ENCODE data around the gene OR9G4. TPM values are rescaled to one million over a fixed set of nuclear protein-coding genes. Genes with fewer than 3 reads are reported as not detected.

OR9G4 gene
- not detected for total RNA-seq

- Mint-ChIP-seq H3K27me3 (no peaks in the 10 kb centered on the region), H3K9me3 (peaks cover 5% of the 10 kb centered on the region), H3K36me3 (ENCODE audit: low read depth) (no peaks in the 10 kb centered on the region), H3K4me3 (no peak within 1 kb of the TSS), H3K27ac (no peak within 1 kb of the TSS), H3K4me1 (no peaks in the 10 kb centered on the region)
- ChIA-PET CTCF (no interaction called here), POLR2A (no interaction called here)
- no peak for DNase-seq
These were observed at the start of gene OR9G4 for GRCh38 chr11:56748597-56748996. Gene OR9G4, minus strand, starts transcription at chr11:56748697. Its CDS starts 4,931 bp downstream, at chr11:56743766.

GRCh38 chr11:56783448-56784041 lies 35.0 kb upstream of the OR9G4 start:
- no peaks in the 10 kb centered on the region for H3K27me3 Mint-ChIP-seq
- no peaks in the 10 kb centered on the region for H3K9me3 Mint-ChIP-seq
- no peak overlapping the region for H3K27ac Mint-ChIP-seq
- H3K36me3 Mint-ChIP-seq (ENCODE audit: low read depth), result no peaks in the 10 kb centered on the region
- DNase-seq, result no peak
- no peak overlapping the region for H3K4me3 Mint-ChIP-seq
- no peaks in the 10 kb centered on the region for H3K4me1 Mint-ChIP-seq
- CTCF ChIA-PET, result interaction anchor here (0.9 kb wide), 1 partner anchor 11 kb away, joined by 6 read pairs; no protein-coding TSS in a partner anchor
- POLR2A ChIA-PET, result no interaction called here

GRCh38 chr11:56782167-56782847 lies 33.8 kb upstream of the OR9G4 start:
- Mint-ChIP-seq H3K4me3 (no peak overlapping the region), H3K27me3 (no peaks in the 10 kb centered on the region), H3K36me3 (ENCODE audit: low read depth) (no peaks in the 10 kb centered on the region), H3K9me3 (no peaks in the 10 kb centered on the region), H3K27ac (no peak overlapping the region), H3K4me1 (no peaks in the 10 kb centered on the region)
- POLR2A ChIA-PET, result no interaction called here
- CTCF ChIA-PET, result interaction anchor here (0.9 kb wide), 1 partner anchor 10 kb away, joined by 6 read pairs; no protein-coding TSS in a partner anchor
- DNase-seq, result no peak

- ChIA-PET CTCF (no interaction called here), POLR2A (no interaction called here)
- no peak for DNase-seq
- Mint-ChIP-seq H3K4me3 (no peak overlapping the region), H3K27ac (no peak overlapping the region), H3K27me3 (no peaks in the 10 kb centered on the region), H3K36me3 (ENCODE audit: low read depth) (no peaks in the 10 kb centered on the region), H3K4me1 (no peaks in the 10 kb centered on the region), H3K9me3 (no peaks in the 10 kb centered on the region)
These were observed 28.3 kb upstream of the OR9G4 start for GRCh38 chr11:56776809-56777208.

GRCh38 chr11:56764976-56765375 lies 16.5 kb upstream of the OR9G4 start:
- Mint-ChIP-seq H3K27ac (no peak overlapping the region), H3K9me3 (peaks cover 3% of the 10 kb centered on the region), H3K4me3 (no peak overlapping the region), H3K27me3 (no peaks in the 10 kb centered on the region), H3K4me1 (no peaks in the 10 kb centered on the region), H3K36me3 (ENCODE audit: low read depth) (no peaks in the 10 kb centered on the region)
- DNase-seq, result no peak
- ChIA-PET POLR2A (no interaction called here), CTCF (no interaction called here)

- H3K4me3 Mint-ChIP-seq, result no peak overlapping the region
- ChIA-PET CTCF (no interaction called here), POLR2A (no interaction called here)
- no peaks in the 10 kb centered on the region for H3K4me1 Mint-ChIP-seq
- H3K9me3 Mint-ChIP-seq, result peaks cover 5% of the 10 kb centered on the region
- no peaks in the 10 kb centered on the region for H3K36me3 Mint-ChIP-seq (ENCODE audit: low read depth)
- no peak for DNase-seq
- no peak overlapping the region for H3K27ac Mint-ChIP-seq
- no peaks in the 10 kb centered on the region for H3K27me3 Mint-ChIP-seq
These were observed 3.0 kb upstream of the OR9G4 start for GRCh38 chr11:56751480-56751879.

- H3K27me3 Mint-ChIP-seq, result no peaks in the 10 kb centered on the region
- POLR2A ChIA-PET, result no interaction called here
- peaks cover 5% of the 10 kb centered on the region for H3K9me3 Mint-ChIP-seq
- no peaks in the 10 kb centered on the region for H3K36me3 Mint-ChIP-seq (ENCODE audit: low read depth)
- no peak for DNase-seq
- CTCF ChIA-PET, result no interaction called here
- H3K4me1 Mint-ChIP-seq, result no peaks in the 10 kb centered on the region
- H3K27ac Mint-ChIP-seq, result no peak overlapping the region
- H3K4me3 Mint-ChIP-seq, result no peak overlapping the region
These were observed 1.7 kb upstream of the OR9G4 start for GRCh38 chr11:56750190-56750589.

GRCh38 chr11:56740886-56741285 lies 7.6 kb downstream of the OR9G4 start:
- Mint-ChIP-seq H3K27ac (no peak overlapping the region), H3K4me3 (no peak overlapping the region), H3K4me1 (no peaks in the 10 kb centered on the region), H3K27me3 (no peaks in the 10 kb centered on the region), H3K36me3 (ENCODE audit: low read depth) (no peaks in the 10 kb centered on the region), H3K9me3 (peaks cover 6% of the 10 kb centered on the region)
- ChIA-PET POLR2A (no interaction called here), CTCF (no interaction called here)
- DNase-seq, result no peak

GRCh38 chr11:56740107-56740506 lies 8.4 kb downstream of the OR9G4 start:
- no peak overlapping the region for H3K27ac Mint-ChIP-seq
- POLR2A ChIA-PET, result no interaction called here
- no peak for DNase-seq
- H3K9me3 Mint-ChIP-seq, result peaks cover 6% of the 10 kb centered on the region
- H3K27me3 Mint-ChIP-seq, result no peaks in the 10 kb centered on the region
- CTCF ChIA-PET, result no interaction called here
- no peaks in the 10 kb centered on the region for H3K36me3 Mint-ChIP-seq (ENCODE audit: low read depth)
- no peak overlapping the region for H3K4me3 Mint-ChIP-seq
- no peaks in the 10 kb centered on the region for H3K4me1 Mint-ChIP-seq

GRCh38 chr11:56720513-56720912 lies 28.0 kb downstream of the OR9G4 start:
- no peak overlapping the region for H3K4me3 Mint-ChIP-seq
- H3K27me3 Mint-ChIP-seq, result no peaks in the 10 kb centered on the region
- ChIA-PET CTCF (no interaction called here), POLR2A (no interaction called here)
- H3K36me3 Mint-ChIP-seq (ENCODE audit: low read depth), result no peaks in the 10 kb centered on the region
- H3K27ac Mint-ChIP-seq, result no peak overlapping the region
- H3K9me3 Mint-ChIP-seq, result peaks cover 6% of the 10 kb centered on the region
- DNase-seq, result no peak
- H3K4me1 Mint-ChIP-seq, result no peaks in the 10 kb centered on the region

- H3K4me1 Mint-ChIP-seq, result no peaks in the 10 kb centered on the region
- ChIA-PET CTCF (no interaction called here), POLR2A (no interaction called here)
- no peaks in the 10 kb centered on the region for H3K36me3 Mint-ChIP-seq (ENCODE audit: low read depth)
- no peak overlapping the region for H3K4me3 Mint-ChIP-seq
- H3K27me3 Mint-ChIP-seq, result no peaks in the 10 kb centered on the region
- no peak overlapping the region for H3K27ac Mint-ChIP-seq
- DNase-seq, result no peak
- H3K9me3 Mint-ChIP-seq, result peaks cover 19% of the 10 kb centered on the region
These were observed 32.1 kb downstream of the OR9G4 start for GRCh38 chr11:56716379-56716854.

- no peaks in the 10 kb centered on the region for H3K4me1 Mint-ChIP-seq
- H3K4me3 Mint-ChIP-seq, result no peak overlapping the region
- ChIA-PET CTCF (no interaction called here), POLR2A (no interaction called here)
- no peaks in the 10 kb centered on the region for H3K36me3 Mint-ChIP-seq (ENCODE audit: low read depth)
- H3K27ac Mint-ChIP-seq, result no peak overlapping the region
- H3K9me3 Mint-ChIP-seq, result peaks cover 23% of the 10 kb centered on the region
- DNase-seq, result no peak
- no peaks in the 10 kb centered on the region for H3K27me3 Mint-ChIP-seq
These were observed 34.3 kb downstream of the OR9G4 start for GRCh38 chr11:56714206-56714605.

- no peaks in the 10 kb centered on the region for H3K4me1 Mint-ChIP-seq
- no peak for DNase-seq
- H3K36me3 Mint-ChIP-seq (ENCODE audit: low read depth), result no peaks in the 10 kb centered on the region
- ChIA-PET POLR2A (no interaction called here), CTCF (no interaction called here)
- H3K27me3 Mint-ChIP-seq, result no peaks in the 10 kb centered on the region
- H3K4me3 Mint-ChIP-seq, result no peak overlapping the region
- peaks cover 16% of the 10 kb centered on the region for H3K9me3 Mint-ChIP-seq
- H3K27ac Mint-ChIP-seq, result no peak overlapping the region
These were observed 42.0 kb downstream of the OR9G4 start for GRCh38 chr11:56706486-56706885.

GRCh38 chr11:56705784-56706396 lies 42.6 kb downstream of the OR9G4 start:
- Mint-ChIP-seq H3K4me3 (no peak overlapping the region), H3K27ac (no peak overlapping the region), H3K27me3 (no peaks in the 10 kb centered on the region), H3K9me3 (peaks cover 14% of the 10 kb centered on the region), H3K36me3 (ENCODE audit: low read depth) (no peaks in the 10 kb centered on the region), H3K4me1 (no peaks in the 10 kb centered on the region)
- POLR2A ChIA-PET, result no interaction called here
- DNase-seq, result no peak
- CTCF ChIA-PET, result no interaction called here
